Measurements from ENCODE around the gene CHMP4B. TPM values are rescaled to one million over a fixed set of nuclear protein-coding genes. Genes with fewer than 3 reads are reported as not detected.

Gene CHMP4B
- total RNA-seq, 1 donor from 2014 or later = 101 TPM

GRCh38 chr20:33875055-33875454 is 63.9 kb downstream of the CHMP4B start:
- intact Hi-C loops (cut with DNase I) = no loop called here

GRCh38 chr20:33875534-33876026 is 64.4 kb downstream of the CHMP4B start:
- DNase-seq (ENCODE audit: low spot score) = no peak
- intact Hi-C loops (cut with DNase I) = no loop called here

More at GRCh38 chr20:33875055-33875454, 63.9 kb downstream of the CHMP4B start:
- DNase-seq (ENCODE audit: low spot score) = no peak

GRCh38 chr20:33878583-33878982 is 67.4 kb downstream of the CHMP4B start:
- no peak for DNase-seq (ENCODE audit: low spot score)
- intact Hi-C loops (cut with DNase I) = no loop called here

- DNase-seq (ENCODE audit: low spot score) = no peak
- intact Hi-C loops (cut with DNase I) = no loop called here
These were observed 69.2 kb downstream of the CHMP4B start for GRCh38 chr20:33880396-33880795.

- no peak for DNase-seq (ENCODE audit: low spot score)
- intact Hi-C loops (cut with DNase I) = no loop called here
These were observed 70.8 kb downstream of the CHMP4B start for GRCh38 chr20:33881989-33882388.

- DNase-seq (ENCODE audit: low spot score) = no peak
- intact Hi-C loops (cut with DNase I) = no loop called here
These were observed 71.3 kb downstream of the CHMP4B start for GRCh38 chr20:33882481-33882880.

- no peak for DNase-seq (ENCODE audit: low spot score)
- intact Hi-C loops (cut with DNase I) = no loop called here
These were observed 72.0 kb downstream of the CHMP4B start for GRCh38 chr20:33883164-33883563.

GRCh38 chr20:33884633-33885032 is 73.5 kb downstream of the CHMP4B start:
- intact Hi-C loops (cut with DNase I) = no loop called here

GRCh38 chr20:33889312-33889711 is 78.2 kb downstream of the CHMP4B start:
- intact Hi-C loops (cut with DNase I) = no loop called here
- DNase-seq (ENCODE audit: low spot score) = no peak

More at GRCh38 chr20:33884633-33885032, 73.5 kb downstream of the CHMP4B start:
- no peak for DNase-seq (ENCODE audit: low spot score)

GRCh38 chr20:33890557-33890956 is 79.4 kb downstream of the CHMP4B start:
- DNase-seq (ENCODE audit: low spot score) = no peak
- intact Hi-C loops (cut with DNase I) = no loop called here

- intact Hi-C loops (cut with DNase I) = no loop called here
- DNase-seq (ENCODE audit: low spot score) = no peak
These were observed 82.2 kb downstream of the CHMP4B start for GRCh38 chr20:33893314-33893713.

GRCh38 chr20:33894798-33895197 is 83.7 kb downstream of the CHMP4B start:
- DNase-seq (ENCODE audit: low spot score) = no peak
- intact Hi-C loops (cut with DNase I) = no loop called here

GRCh38 chr20:33896509-33896908 is 85.4 kb downstream of the CHMP4B start:
- DNase-seq (ENCODE audit: low spot score) = no peak
- intact Hi-C loops (cut with DNase I) = no loop called here

- intact Hi-C loops (cut with DNase I) = no loop called here
- no peak for DNase-seq (ENCODE audit: low spot score)
These were observed 86.3 kb downstream of the CHMP4B start for GRCh38 chr20:33897313-33897912.

- intact Hi-C loops (cut with DNase I) = no loop called here
- DNase-seq (ENCODE audit: low spot score) = no peak
These were observed 88.0 kb downstream of the CHMP4B start for GRCh38 chr20:33899106-33899505.

GRCh38 chr20:33900521-33901131 is 89.5 kb downstream of the CHMP4B start:
- intact Hi-C loops (cut with DNase I) = no loop called here
- DNase-seq (ENCODE audit: low spot score) = no peak

GRCh38 chr20:33901132-33901523 is 90.0 kb downstream of the CHMP4B start:
- intact Hi-C loops (cut with DNase I) = no loop called here
- no peak for DNase-seq (ENCODE audit: low spot score)

GRCh38 chr20:33902011-33902410 is 90.9 kb downstream of the CHMP4B start:
- intact Hi-C loops (cut with DNase I) = no loop called here
- DNase-seq (ENCODE audit: low spot score) = no peak
